Activated CD4-positive, alpha-beta T cell treated with anti-CD3 and anti-CD28 coated beads, Interleukin-2, amount 10 ng/mL, durations not matched to agents 7 days and 5 days (primary cell): Measurements from ENCODE around the gene DYDC1. TPM values are rescaled to one million over a fixed set of nuclear protein-coding genes. Genes with fewer than 3 reads are reported as not detected.
"Not testable (repeated sequence)": the region's sequence is repeated elsewhere in the genome, so short reads cannot be mapped to it uniquely, and the experiment has no call there.

Source experiments
- CTCF ChIA-PET: fragments of 350-600 bp; sonication (Branson Sonifier 250); formaldehyde crosslinking; loops from one replicate; lab custom pipeline; 2021; ENCODE audit warnings: antibody characterized with exemption; lab: Charles Lee
- POLR2A ChIA-PET: fragments of 350-600 bp; sonication (Branson Sonifier 250); formaldehyde crosslinking; loops from one replicate; lab custom pipeline; 2021; ENCODE audit warnings: antibody characterized with exemption; lab: Charles Lee
- DNase-seq: peaks from one replicate; pipeline ENCODE4 v3.0.0-alpha.2; 2020
- H3K27ac Mint-ChIP-seq: one replicate; pipeline ENCODE4 v1.8.0; 2021; ENCODE audit warnings: mild to moderate bottlenecking, moderate library complexity, mixed read lengths
- H3K27me3 Mint-ChIP-seq: one replicate; pipeline ENCODE4 v1.8.0; 2021; ENCODE audit warnings: mixed read lengths
- H3K36me3 Mint-ChIP-seq: one replicate; pipeline ENCODE4 v1.8.0; 2021; ENCODE audit warnings: low read depth, mixed read lengths
- H3K4me1 Mint-ChIP-seq: one replicate; pipeline ENCODE4 v1.8.0; 2021; ENCODE audit warnings: mixed read lengths
- H3K4me3 Mint-ChIP-seq: one replicate; pipeline ENCODE4 v1.8.0; 2021; ENCODE audit warnings: mild to moderate bottlenecking, moderate library complexity, mixed read lengths
- H3K9me3 Mint-ChIP-seq: one replicate; pipeline ENCODE4 v1.8.0; 2021; ENCODE audit warnings: mixed read lengths
- total RNA-seq, 2 experiments: library from RNA; stranded (reverse); gene quantifications; one replicate each; pipeline ENCODE4 v1.2.3, GENCODE V29; 2021

Gene DYDC1
- total RNA-seq, 2 experiments from 2014 or later: not detected

DNA sequence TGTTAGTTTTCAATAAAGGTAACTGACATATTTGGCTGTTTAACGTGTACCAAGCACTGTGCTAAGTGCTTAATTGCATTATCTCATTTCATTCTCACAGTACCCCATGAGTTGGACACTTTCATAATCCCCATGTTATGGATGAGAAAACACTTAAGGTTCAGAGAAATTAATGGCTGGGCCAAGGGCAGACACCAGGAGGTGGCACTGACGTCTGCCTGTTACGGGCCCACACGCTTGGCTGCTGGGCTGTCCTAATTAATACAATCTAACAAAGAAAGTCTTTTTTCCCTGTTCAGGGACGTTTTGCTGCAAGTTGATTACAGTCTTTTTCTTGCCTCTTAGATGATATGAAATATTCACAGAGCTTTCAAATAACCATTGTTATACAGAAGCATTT is 16.1 kb upstream of the DYDC1 start:
- Mint-ChIP-seq H3K27me3 (peaks cover 7% of the 10 kb centered on the region), H3K4me1 (no peaks in the 10 kb centered on the region), H3K4me3 (no peak overlapping the region), H3K27ac (no peak overlapping the region), H3K36me3 (peaks cover 3% of the 10 kb centered on the region), H3K9me3 (peaks cover 5% of the 10 kb centered on the region)
- no peak for DNase-seq
- CTCF ChIA-PET: interaction anchor here (1.4 to 2.4 kb wide), 2 partner anchors 10 to 133 kb away, joined by 5 to 7 read pairs; no protein-coding TSS in a partner anchor
- POLR2A ChIA-PET: no interaction called here

DNA sequence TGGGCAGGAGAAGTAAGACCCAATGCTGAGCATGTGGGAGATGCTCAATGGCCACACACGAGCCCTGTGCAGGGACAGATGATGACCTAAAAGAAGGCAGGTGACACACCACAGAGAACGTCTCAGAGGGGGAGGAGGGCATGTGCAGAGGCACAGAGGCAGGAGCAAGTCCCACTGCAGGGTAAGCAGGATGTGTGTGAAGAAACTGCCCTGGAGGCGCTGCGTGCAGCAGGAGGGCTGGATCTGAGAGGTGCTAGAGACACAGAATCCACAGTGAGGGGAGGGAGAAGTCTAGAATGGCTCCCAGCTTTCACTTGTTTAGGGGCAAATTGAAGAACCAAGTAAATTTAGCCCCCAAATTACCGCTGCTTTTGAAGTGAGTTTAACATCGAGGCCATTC is 14.9 kb upstream of the DYDC1 start:
- Mint-ChIP-seq H3K4me1 (no peaks in the 10 kb centered on the region), H3K4me3 (no peak overlapping the region), H3K27ac (no peak overlapping the region), H3K36me3 (peaks cover 3% of the 10 kb centered on the region), H3K27me3 (peaks cover 5% of the 10 kb centered on the region), H3K9me3 (peaks cover 6% of the 10 kb centered on the region)
- DNase-seq: no peak
- POLR2A ChIA-PET: no interaction called here
- CTCF ChIA-PET: interaction anchor here (1.4 kb wide), 1 partner anchor 14 kb away, joined by 4 read pairs; no protein-coding TSS in a partner anchor

- POLR2A ChIA-PET: no interaction called here
- Mint-ChIP-seq H3K27me3 (peaks cover 9% of the 10 kb centered on the region), H3K4me3 (no peak overlapping the region), H3K9me3 (peaks cover 9% of the 10 kb centered on the region), H3K4me1 (no peaks in the 10 kb centered on the region), H3K27ac (no peak overlapping the region), H3K36me3 (peaks cover 3% of the 10 kb centered on the region)
- CTCF ChIA-PET: no interaction called here
- no peak for DNase-seq
These were observed 9.0 kb upstream of the DYDC1 start for GRCh38 chr10:80365510-80365909.

- Mint-ChIP-seq H3K27me3 (peaks cover 25% of the 10 kb centered on the region), H3K4me3 (no peak overlapping the region), H3K27ac (no peak overlapping the region), H3K9me3 (no peaks in the 10 kb centered on the region), H3K4me1 (peaks cover 9% of the 10 kb centered on the region), H3K36me3 (no peaks in the 10 kb centered on the region)
- POLR2A ChIA-PET: no interaction called here
- CTCF ChIA-PET: interaction anchor here (0.5 kb wide), 1 partner anchor 17 kb away, joined by 3 read pairs; no protein-coding TSS in a partner anchor
- no peak for DNase-seq
These were observed 3.1 kb upstream of the DYDC1 start for GRCh38 chr10:80359644-80360043.

- H3K27me3 Mint-ChIP-seq: peaks cover 25% of the 10 kb centered on the region
These were observed 2.4 kb upstream of the DYDC1 start for GRCh38 chr10:80358925-80359324.

DNA sequence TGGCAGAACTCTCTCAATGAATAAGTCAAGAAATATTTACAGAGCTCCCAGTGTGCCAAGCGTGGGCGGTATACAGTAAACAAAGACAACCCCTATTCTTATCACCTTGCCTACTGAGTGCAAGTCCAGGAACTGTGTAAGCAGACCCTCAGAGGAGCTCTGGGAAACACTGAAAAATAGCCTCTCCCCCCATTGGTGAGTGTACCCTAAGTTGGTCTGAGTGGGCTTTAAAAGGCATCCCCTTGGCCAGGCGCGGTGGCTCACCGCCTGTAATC is 1.2 kb upstream of the DYDC1 start:
- Mint-ChIP-seq H3K4me1 (peaks cover 9% of the 10 kb centered on the region), H3K9me3 (no peaks in the 10 kb centered on the region), H3K27ac (no peak overlapping the region), H3K27me3 (peaks cover 30% of the 10 kb centered on the region), H3K36me3 (no peaks in the 10 kb centered on the region), H3K4me3 (no peak overlapping the region)
- ChIA-PET CTCF (interaction anchor here (1.1 kb wide), 1 partner anchor 13 kb away, joined by 4 read pairs; no protein-coding TSS in a partner anchor), POLR2A (no interaction called here)
- DNase-seq: no peak

More at GRCh38 chr10:80358925-80359324, 2.4 kb upstream of the DYDC1 start:
- H3K4me3 Mint-ChIP-seq, H3K27ac Mint-ChIP-seq, H3K36me3 Mint-ChIP-seq, POLR2A ChIA-PET, DNase-seq, H3K9me3 Mint-ChIP-seq, H3K4me1 Mint-ChIP-seq: not testable (repeated sequence)
- CTCF ChIA-PET: interaction anchor here (0.5 kb wide), 1 partner anchor 16 kb away, joined by 3 read pairs; no protein-coding TSS in a partner anchor

- H3K4me1 Mint-ChIP-seq: peaks cover 9% of the 10 kb centered on the region
- ChIA-PET POLR2A (no interaction called here), CTCF (interaction anchor here (1.1 kb wide), 1 partner anchor 14 kb away, joined by 4 read pairs; no protein-coding TSS in a partner anchor)
- H3K9me3 Mint-ChIP-seq: no peaks in the 10 kb centered on the region
- DNase-seq: peak; percentile 7
- no peaks in the 10 kb centered on the region for H3K36me3 Mint-ChIP-seq
- H3K27ac Mint-ChIP-seq: no peak overlapping the region
- H3K4me3 Mint-ChIP-seq: peak overlapping the region; percentile 60
- H3K27me3 Mint-ChIP-seq: peaks cover 30% of the 10 kb centered on the region
These were observed 665 bp upstream of the DYDC1 start for GRCh38 chr10:80356989-80357850.

GRCh38 chr10:80351220-80351619 is 5.3 kb downstream of the DYDC1 start:
- no peaks in the 10 kb centered on the region for H3K4me1 Mint-ChIP-seq
- DNase-seq: no peak
- no peaks in the 10 kb centered on the region for H3K36me3 Mint-ChIP-seq
- POLR2A ChIA-PET: no interaction called here
- no peak overlapping the region for H3K27ac Mint-ChIP-seq
- peaks cover 31% of the 10 kb centered on the region for H3K27me3 Mint-ChIP-seq
- H3K9me3 Mint-ChIP-seq: no peaks in the 10 kb centered on the region
- CTCF ChIA-PET: no interaction called here
- H3K4me3 Mint-ChIP-seq: no peak overlapping the region

DNA sequence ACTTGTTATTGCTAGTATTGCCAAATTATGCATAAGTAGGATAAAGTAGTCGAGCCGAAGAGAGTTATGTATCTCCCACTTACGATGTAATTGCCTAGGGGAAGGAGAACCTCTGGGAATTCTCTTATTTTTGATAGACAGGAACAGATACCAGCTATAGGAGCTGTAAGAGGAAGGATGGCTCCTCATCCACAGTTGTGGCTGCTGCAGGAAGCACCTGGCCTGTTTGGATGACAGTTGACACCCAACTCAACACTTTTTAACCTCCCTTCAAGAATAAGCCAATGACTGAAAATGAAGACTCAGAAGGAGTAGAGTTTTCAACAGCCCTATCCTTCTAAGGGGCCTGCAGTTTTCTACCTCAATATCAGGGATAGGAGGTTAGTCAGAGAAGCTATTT is 6.3 kb downstream of the DYDC1 start:
- H3K9me3 Mint-ChIP-seq: no peaks in the 10 kb centered on the region
- no peaks in the 10 kb centered on the region for H3K36me3 Mint-ChIP-seq
- ChIA-PET CTCF (no interaction called here), POLR2A (no interaction called here)
- DNase-seq: no peak
- no peak overlapping the region for H3K27ac Mint-ChIP-seq
- H3K27me3 Mint-ChIP-seq: peaks cover 21% of the 10 kb centered on the region
- H3K4me3 Mint-ChIP-seq: no peak overlapping the region
- no peaks in the 10 kb centered on the region for H3K4me1 Mint-ChIP-seq

DNA sequence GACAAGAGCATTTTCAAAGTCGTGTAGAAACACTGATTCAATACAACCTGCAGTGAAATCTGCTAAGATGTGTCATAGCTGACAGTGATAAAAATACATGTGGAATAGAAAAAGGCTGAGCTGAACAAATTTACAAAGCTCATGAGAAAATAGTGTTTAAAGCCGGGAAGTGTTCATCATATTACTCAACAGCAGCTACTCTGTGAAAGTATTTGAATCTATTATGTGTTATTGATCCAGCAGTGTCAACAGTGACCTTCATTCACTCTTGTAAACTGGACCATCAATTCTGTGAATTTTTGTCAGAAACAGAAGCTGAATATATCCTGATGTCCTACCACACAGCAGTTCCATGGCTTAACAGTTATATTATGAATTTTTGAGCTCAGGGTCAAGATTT is 11.6 kb downstream of the DYDC1 start:
- H3K36me3 Mint-ChIP-seq: no peaks in the 10 kb centered on the region
- ChIA-PET CTCF (no interaction called here), POLR2A (no interaction called here)

GRCh38 chr10:80344276-80344675 is 12.3 kb downstream of the DYDC1 start:
- ChIA-PET POLR2A (no interaction called here), CTCF (no interaction called here)
- Mint-ChIP-seq H3K4me3 (no peak overlapping the region), H3K9me3 (no peaks in the 10 kb centered on the region), H3K36me3 (no peaks in the 10 kb centered on the region), H3K27me3 (no peaks in the 10 kb centered on the region), H3K4me1 (no peaks in the 10 kb centered on the region), H3K27ac (no peak overlapping the region)
- DNase-seq: no peak

More for the DNA sequence above, 11.6 kb downstream of the DYDC1 start:
- H3K4me1 Mint-ChIP-seq: no peaks in the 10 kb centered on the region
- no peak for DNase-seq
- H3K4me3 Mint-ChIP-seq: no peak overlapping the region
- no peaks in the 10 kb centered on the region for H3K27me3 Mint-ChIP-seq
- no peaks in the 10 kb centered on the region for H3K9me3 Mint-ChIP-seq
- no peak overlapping the region for H3K27ac Mint-ChIP-seq

GRCh38 chr10:80333983-80334382 is 22.6 kb downstream of the DYDC1 start:
- no peak overlapping the region for H3K4me3 Mint-ChIP-seq
- H3K36me3 Mint-ChIP-seq: no peaks in the 10 kb centered on the region
- no peak overlapping the region for H3K27ac Mint-ChIP-seq
- ChIA-PET CTCF (no interaction called here), POLR2A (no interaction called here)
- no peak for DNase-seq
- no peaks in the 10 kb centered on the region for H3K9me3 Mint-ChIP-seq
- H3K4me1 Mint-ChIP-seq: no peaks in the 10 kb centered on the region
- H3K27me3 Mint-ChIP-seq: peaks cover 8% of the 10 kb centered on the region

DNA sequence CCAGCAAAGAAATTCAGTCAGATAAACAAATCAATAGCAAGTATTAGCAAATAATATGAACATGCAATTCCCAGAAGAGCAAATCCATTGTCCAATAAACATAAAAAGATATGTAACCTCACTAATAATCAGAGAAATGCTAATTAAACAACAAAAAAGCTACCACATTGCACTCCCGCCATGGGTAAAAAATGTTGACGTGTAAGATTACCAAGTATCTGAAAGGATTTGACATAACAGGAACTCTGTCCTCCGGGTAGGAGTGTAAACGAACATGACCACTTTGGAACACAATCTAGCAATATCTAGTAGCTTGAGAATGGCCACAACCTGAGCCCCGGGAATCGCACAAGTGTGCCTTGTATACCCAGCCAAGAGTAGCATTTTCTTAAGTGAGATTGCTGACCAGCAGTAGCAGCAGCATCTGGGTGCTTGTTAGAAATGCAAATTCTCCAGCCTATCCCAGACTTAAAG is 31.6 kb downstream of the DYDC1 start:
- Mint-ChIP-seq H3K4me3 (no peak overlapping the region), H3K4me1 (no peaks in the 10 kb centered on the region), H3K9me3 (no peaks in the 10 kb centered on the region), H3K27me3 (peaks cover 5% of the 10 kb centered on the region), H3K27ac (no peak overlapping the region), H3K36me3 (no peaks in the 10 kb centered on the region)
- POLR2A ChIA-PET: no interaction called here
- no peak for DNase-seq
- CTCF ChIA-PET: no interaction called here
